ENCODE results near the gene EHD3.
"Not testable (repeated sequence)": the region's sequence is repeated elsewhere in the genome, so short reads cannot be mapped to it uniquely, and the experiment has no call there.

EHD3 gene

DNA sequence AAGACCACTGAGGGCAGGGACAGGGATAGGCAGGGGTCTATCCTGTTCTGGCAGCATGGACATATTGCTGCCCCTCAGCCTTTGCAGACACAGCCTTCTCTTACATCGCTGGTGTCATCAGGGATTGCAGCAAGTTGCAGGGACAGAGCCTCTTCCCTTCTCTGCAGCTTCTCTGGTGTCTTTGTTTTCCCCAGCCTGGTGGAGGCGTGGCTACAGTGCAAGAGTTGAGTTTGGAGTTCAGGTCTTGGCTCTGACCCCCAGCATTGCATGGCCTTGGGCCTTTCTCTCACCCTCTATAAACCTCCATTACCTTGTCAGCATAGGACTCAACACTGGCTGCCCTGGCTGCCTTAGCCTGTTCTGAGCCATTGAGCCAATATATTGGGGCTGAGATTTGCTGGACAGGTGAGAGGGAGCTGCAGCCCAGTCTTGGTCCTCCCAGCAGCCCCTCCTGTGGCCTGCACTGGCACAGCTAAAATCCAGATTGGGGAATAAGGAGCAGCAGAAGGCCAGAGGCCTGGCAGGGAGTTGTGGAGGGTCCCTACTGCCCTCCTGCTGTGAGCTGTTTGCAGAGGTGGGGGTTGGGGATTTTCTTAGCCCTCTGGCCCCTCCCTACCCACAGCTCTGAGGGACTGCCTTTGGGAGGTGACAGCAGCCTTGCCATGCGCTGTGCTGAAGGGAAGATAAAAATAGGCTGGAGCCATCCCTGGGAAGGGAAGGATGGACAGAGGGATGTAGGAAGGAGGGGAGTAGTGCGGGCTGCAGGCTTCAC is 22.8 kb downstream of the EHD3 start:
- no peak for DNase-seq

- no peak for DNase-seq
Measured at GRCh38 chr2:31258351-31258750, 24.4 kb downstream of the EHD3 start.

DNA sequence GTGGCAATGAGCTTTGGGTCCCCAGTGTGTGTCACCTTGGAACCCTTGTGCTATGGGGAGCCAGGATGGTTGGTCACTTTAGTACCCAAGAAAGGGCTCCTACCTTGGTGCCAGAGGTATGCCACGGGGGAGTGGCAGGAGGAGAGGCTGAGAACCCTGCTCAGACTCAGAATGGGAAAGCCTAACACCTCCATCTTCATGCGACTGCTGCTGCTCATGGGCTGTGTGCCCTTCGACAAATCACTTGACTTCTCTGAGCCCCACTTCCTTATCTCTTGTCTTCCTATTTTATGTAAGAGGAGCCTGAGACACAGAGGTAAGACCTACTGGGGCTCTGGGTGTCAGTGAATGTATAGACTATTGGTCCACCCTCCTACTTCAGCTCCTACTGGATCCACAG is 25.1 kb downstream of the EHD3 start:
- no peak for DNase-seq

DNA sequence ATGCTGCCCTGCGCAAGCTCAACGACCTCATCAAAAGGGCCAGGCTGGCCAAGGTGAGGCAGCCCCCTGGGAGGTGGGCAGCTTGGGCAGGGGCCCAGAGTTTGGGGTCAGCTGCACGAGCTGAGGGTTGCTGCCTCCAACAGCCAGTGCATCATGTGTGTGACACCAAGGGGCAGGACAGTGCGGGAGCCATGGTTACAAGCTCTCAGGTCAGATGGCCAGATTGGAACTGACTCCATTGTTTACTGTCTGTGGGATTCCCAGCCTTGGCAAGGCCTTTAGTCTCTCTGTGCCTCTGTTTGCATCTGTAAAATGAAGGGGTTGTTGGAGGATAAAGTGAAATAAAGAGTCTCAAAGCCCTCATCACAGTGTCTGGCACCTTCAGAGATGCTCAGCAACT is 26.9 kb downstream of the EHD3 start:
- no peak for DNase-seq

GRCh38 chr2:31263636-31264190 is 29.8 kb downstream of the EHD3 start:
- no peak for DNase-seq

- DNase-seq: no peak
Measured at GRCh38 chr2:31265234-31265633, 31.3 kb downstream of the EHD3 start.

- DNase-seq: no peak
Measured at GRCh38 chr2:31266804-31267203, 32.9 kb downstream of the EHD3 start.

- DNase-seq: no peak
Measured at GRCh38 chr2:31267437-31268120, 33.6 kb downstream of the EHD3 start.

DNA sequence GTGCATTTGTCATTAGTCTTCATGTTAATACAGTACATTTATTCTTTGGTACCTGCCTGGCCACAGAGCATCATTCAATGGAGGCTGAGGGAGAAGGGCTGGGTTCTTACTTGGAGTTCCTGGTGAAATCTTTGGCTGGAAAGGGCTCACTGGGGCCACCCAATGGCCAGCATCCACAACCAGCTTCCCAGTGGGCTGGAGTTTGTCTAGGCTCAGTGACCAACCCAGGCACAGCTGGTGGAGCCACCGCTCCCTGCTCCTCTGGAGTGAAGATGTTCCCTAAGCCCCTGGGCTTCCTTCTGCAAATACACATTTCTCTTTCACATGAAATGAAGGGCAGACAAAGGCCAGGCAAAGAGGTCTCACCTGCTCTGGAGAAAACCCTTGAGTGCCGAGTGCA is 34.4 kb downstream of the EHD3 start:
- no peak for DNase-seq

- no peak for DNase-seq
Measured at GRCh38 chr2:31269087-31269486, 35.1 kb downstream of the EHD3 start.

DNA sequence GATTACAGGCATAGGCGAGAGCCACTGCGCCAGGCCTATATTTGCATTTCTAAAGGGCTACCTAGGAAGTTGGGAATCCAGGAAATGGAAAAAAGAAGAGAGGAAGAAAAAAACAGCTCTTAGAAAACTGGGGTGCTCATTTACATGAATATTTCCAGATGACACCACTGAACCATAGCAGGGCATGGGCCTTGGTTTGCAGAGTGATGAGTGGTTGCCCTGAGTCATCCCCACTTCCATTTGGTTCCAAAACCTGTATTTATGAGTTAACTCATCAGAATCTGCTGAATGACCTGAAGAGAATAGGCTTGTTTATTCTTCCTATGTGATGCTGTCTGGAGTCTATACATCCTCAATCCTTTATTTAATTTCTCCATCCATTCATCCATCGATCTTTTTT is 36.2 kb downstream of the EHD3 start:
- DNase-seq: peak; percentile 74

DNA sequence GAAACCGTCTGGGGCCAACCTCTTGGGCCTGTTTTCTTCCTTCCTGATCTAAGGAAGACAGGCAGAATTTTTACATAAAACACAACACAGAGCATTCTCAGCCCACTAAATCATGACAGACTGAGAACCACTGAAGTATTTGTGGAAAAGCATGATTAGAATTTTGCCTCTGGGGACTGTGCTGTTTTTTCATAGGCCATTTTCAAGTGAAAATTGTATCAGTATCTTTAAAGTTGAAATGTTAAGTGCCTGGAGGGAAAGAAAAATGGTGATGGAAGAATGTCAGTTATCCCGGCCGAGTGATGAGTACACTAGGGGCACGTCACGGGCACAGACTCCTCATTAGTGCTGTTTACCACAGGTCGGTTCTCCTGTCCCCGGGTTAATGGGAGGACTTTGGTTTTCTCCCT is 36.9 kb downstream of the EHD3 start:
- DNase-seq: peak; percentile 40

GRCh38 chr2:31271851-31272267 is 37.9 kb downstream of the EHD3 start:
- peak; percentile 18 for DNase-seq

DNA sequence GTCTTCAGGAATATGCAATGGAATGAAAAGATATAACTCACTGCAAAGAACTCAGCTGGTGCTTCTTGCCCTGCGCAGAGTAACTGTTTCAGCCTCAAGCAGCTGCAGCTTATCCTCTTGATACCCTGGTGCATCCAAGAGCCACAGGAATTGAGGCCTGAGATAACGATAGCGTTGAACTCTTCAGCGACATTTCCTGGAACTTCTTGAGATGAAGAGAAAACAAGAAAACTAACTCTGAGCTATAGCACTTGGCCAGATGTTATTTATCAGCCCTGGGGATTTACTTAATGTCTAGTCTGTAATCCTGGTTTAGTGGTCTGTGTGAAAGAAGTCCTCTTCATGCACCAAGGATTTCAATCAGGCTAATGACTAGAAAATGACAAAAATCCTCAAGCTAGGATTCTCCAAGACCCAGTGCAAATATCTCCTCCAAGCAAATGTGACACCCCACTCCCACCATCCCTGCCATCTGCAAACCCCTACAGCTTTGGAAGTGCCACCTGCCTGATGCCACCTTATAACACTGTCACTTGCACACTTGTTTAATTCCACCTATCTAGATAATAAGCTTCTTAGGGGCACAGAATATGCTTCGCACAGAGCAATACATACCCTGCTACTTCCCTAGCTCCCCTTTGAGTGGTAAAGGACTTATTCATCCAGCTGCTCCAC is 40.6 kb downstream of the EHD3 start:
- no peak for DNase-seq

- DNase-seq: no peak
Measured at GRCh38 chr2:31275976-31276375, 42.0 kb downstream of the EHD3 start.

DNA sequence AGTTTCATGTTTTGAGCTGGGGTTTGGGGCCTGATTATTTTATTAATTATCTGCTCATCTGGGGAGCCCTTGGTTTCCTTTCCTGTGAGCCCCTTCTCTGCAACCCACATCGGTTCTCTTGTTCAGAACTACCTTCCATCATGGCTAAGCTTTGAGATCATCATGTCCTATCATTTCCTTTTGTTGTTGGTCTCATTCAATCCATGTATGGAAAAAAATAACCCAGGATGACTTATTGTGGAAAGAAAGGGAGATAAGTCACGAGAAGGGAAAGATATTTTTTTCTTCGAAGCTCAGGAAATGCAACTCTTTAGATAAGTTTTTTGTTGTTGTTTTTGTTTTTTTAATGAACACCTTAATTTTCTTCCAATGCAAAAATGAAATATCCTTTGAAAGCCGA is 43.7 kb downstream of the EHD3 start:
- no peak for DNase-seq

DNA sequence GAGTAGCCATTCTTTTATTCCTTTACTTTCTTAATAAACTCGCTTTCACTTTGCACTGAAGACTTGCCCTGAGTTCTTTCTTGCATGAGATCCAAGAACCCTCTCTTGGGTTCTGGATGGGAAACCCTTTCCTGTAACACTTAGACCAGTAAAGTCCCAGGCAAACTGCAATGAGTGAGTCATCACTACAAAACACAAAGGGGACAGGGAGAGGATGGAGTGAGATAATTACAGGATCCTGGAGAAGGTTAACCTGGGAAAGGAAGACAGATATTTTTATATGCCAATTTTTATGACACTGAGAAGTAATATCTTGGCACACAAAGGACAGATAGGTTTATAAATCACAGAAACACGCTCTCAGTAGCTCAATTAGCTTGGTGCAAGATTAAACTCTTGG is 48.7 kb downstream of the EHD3 start:
- DNase-seq: no peak

DNA sequence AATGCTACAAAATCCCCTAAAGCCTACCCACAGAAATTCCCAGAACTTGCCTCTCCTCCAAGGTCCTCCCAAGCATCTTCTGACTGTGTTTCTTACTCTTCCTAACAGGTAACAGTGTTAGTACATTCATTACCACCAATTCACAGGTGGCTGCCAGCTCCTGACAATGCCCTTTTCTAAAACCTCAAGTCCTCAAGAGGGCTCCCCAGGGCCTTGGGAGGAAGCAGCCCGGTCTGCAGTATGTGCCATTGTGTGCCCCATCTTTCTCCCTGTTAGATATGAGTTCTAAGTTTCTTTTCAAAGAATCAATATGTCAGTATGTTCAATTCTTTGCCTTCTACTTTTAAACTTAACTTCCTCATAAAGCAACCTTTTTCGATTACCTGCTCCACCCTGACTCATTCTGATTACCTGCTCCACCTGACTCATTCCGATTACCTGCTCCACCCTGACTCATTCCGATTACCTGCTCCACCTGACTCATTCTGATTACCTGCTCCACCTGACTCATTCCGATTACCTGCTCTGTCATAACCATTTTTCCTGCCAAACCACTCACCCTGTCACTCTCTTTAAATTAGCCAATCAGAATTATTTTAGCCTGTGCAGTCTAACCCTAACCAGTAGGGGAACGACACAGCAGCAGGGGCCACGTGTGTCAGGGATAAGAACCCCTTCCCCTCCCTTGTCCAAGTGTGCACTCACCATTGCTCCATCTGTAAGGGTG is 49.4 kb downstream of the EHD3 start:
- DNase-seq: not testable (repeated sequence)

- no peak for DNase-seq
Measured at GRCh38 chr2:31284107-31284506, 50.2 kb downstream of the EHD3 start.

DNA sequence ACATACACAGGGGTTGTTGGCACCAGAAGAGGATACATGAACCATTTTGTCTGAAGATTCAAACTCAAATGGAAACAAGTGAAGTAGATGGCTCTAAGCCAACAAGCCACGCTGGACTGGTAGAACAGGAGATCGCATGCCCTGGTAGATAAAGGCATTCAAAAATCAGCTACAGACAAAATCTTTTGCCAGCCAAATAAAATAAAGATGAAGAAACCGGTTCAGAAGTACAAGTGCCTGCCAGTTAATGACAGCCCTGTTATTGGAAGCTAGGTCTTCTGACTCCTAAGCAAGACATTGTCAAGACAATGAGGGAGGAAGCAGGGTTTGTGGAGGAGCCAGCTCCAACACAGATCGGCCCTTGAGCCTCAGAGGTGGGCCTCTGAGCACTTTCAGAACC is 52.3 kb downstream of the EHD3 start:
- DNase-seq: no peak

- peak; percentile 57 for DNase-seq
Measured at GRCh38 chr2:31286961-31287550, 53.1 kb downstream of the EHD3 start.

DNA sequence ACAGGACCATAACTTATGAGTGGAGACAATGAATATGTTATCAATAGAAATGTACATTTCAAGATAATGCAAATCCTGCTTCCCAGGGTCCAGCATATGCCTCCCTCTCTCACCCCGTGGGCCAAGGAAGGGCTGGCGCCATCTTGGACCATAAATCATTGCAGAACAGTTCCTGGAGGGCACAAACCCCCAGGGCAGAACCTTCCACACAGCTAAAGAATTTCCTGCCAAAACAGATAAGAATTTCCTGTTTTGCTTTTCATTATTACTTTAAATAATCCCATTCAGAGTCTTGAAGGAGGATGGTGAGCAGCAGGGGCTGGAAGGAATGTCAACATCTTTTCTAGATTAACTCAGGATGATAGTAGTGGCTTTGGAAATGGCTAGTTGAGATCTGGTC is 53.7 kb downstream of the EHD3 start:
- DNase-seq: peak; percentile 76

GRCh38 chr2:31294196-31294595 is 60.2 kb downstream of the EHD3 start:
- no peak for DNase-seq

Data from fibroblast of upper back skin (primary cell).